SU-DHL-6 (cell line): ENCODE data around the gene FAM120B.

Experiments
- H2AFZ ChIP-seq: fragments of 200-600 bp; sonication (generic); 2 replicates; pipeline ENCODE4 v1.6.1; 2014; ENCODE audit warnings: low read depth, mild to moderate bottlenecking, moderate library complexity, mixed read lengths, antibody characterized with exemption, low read length; ENCODE audit not compliant: severe bottlenecking
- H3F3A ChIP-seq: fragments of 200-600 bp; shearing (Covaris generic); 2 replicates; pipeline ENCODE4 v1.6.0; 2016; ENCODE audit warnings: antibody characterized with exemption, mild to moderate bottlenecking; ENCODE audit not compliant: insufficient read depth
- H3K27ac ChIP-seq: fragments of 200-600 bp; sonication (generic); 2 replicates; pipeline ENCODE4 v1.5.1; 2016; ENCODE audit warnings: low read depth, mild to moderate bottlenecking, low read length, moderate library complexity, mixed read lengths
- H3K27me3 ChIP-seq: fragments of 200-600 bp; sonication (generic), shearing (Covaris generic); 2 replicates; pipeline ENCODE4 v1.6.0; 2014; ENCODE audit warnings: mild to moderate bottlenecking, low read length
- H3K36me3 ChIP-seq: fragments of 200-600 bp; sonication (generic); 2 replicates; pipeline ENCODE4 v1.6.1; 2014; ENCODE audit warnings: mild to moderate bottlenecking, low read length, mixed read lengths
- H3K4me2 ChIP-seq: fragments of 300-600, 200-600 bp; shearing (Covaris generic), sonication (generic); 2 replicates; pipeline ENCODE4 v1.6.0; 2014; ENCODE audit warnings: low read length, low read depth, mild to moderate bottlenecking; ENCODE audit not compliant: poor library complexity, severe bottlenecking
- H3K4me3 ChIP-seq: fragments of 200-600 bp; sonication (generic); 2 replicates; pipeline ENCODE4 v1.5.1; 2014; ENCODE audit warnings: antibody characterized with exemption, low read length, mild to moderate bottlenecking, mixed read lengths; ENCODE audit not compliant: insufficient read depth, poor library complexity, severe bottlenecking
- H3K79me2 ChIP-seq: fragments of 200-600 bp; sonication (generic); 2 replicates; pipeline ENCODE4 v1.6.1; 2014; ENCODE audit warnings: mild to moderate bottlenecking, low read length, moderate library complexity; ENCODE audit not compliant: insufficient read depth
- H3K9ac ChIP-seq: fragments of 200-600 bp; sonication (generic); 2 replicates; pipeline ENCODE4 v1.7.0; 2014; ENCODE audit warnings: mild to moderate bottlenecking, low read length
- H3K9me2 ChIP-seq: fragments of 200-600 bp; sonication (generic); replicated peaks from 2 replicates; pipeline ENCODE4 v1.6.1; 2014; ENCODE audit warnings: low read length; ENCODE audit not compliant: insufficient read depth
- H3K9me3 ChIP-seq: fragments of 200-600 bp; sonication (generic); 2 replicates; pipeline ENCODE4 v1.6.1; 2014; ENCODE audit warnings: low read length, mixed read lengths; ENCODE audit not compliant: insufficient read depth
- H4K20me1 ChIP-seq: fragments of 200-600 bp; sonication (generic); 2 replicates; pipeline ENCODE4 v1.6.1; 2014; ENCODE audit warnings: low read depth, mild to moderate bottlenecking, antibody characterized with exemption, low read length, moderate library complexity, mixed read lengths
- CTCF ChIP-seq: fragments of 200-600 bp; sonication (generic); IDR thresholded peaks from one replicate; pipeline ENCODE4 v1.5.1; 2017; ENCODE audit warnings: antibody characterized with exemption, mild to moderate bottlenecking, low read length, moderate library complexity; ENCODE audit not compliant: insufficient read depth, poor library complexity, severe bottlenecking
- EZH2phosphoT487 ChIP-seq: fragments of 200-600 bp; sonication (generic), shearing (Covaris generic); conservative IDR thresholded peaks from 2 replicates; pipeline ENCODE4 v1.6.1; 2018; ENCODE audit warnings: mild to moderate bottlenecking, antibody characterized with exemption, low read length, moderate library complexity, mixed read lengths

Gene FAM120B

GRCh38 chr6:170313716-170314295 lies 7.2 kb downstream of the FAM120B start:
- H3K27me3 ChIP-seq: no peaks in the 10 kb centered on the region
- no peaks in the 10 kb centered on the region for H3K9me2 ChIP-seq
- no peaks in the 10 kb centered on the region for H3F3A ChIP-seq
- no peak overlapping the region for H3K4me3 ChIP-seq
- H2AFZ ChIP-seq: no peak overlapping the region
- no peak for TF ChIP-seq CTCF
- TF ChIP-seq EZH2phosphoT487: no peak
- H3K9ac ChIP-seq: no peak overlapping the region
- H3K27ac ChIP-seq: no peak overlapping the region
- H3K9me3 ChIP-seq: no peaks in the 10 kb centered on the region
- 0 out of 2 replicates have a peak, but pooled peaks cover 3% of the 10 kb centered on the region for H3K36me3 ChIP-seq
- peaks cover 67% of the 10 kb centered on the region for H3K79me2 ChIP-seq
- H3K4me2 ChIP-seq: no peak overlapping the region
- H4K20me1 ChIP-seq: peaks cover 11% of the 10 kb centered on the region; the same call in 1 of the 2 replicates

- no peaks in the 10 kb centered on the region for H3K27me3 ChIP-seq
- H3F3A ChIP-seq: no peaks in the 10 kb centered on the region
- H3K36me3 ChIP-seq: no peaks in the 10 kb centered on the region
- H3K79me2 ChIP-seq: peaks cover 57% of the 10 kb centered on the region
- 0 out of 2 replicates have a peak, but pooled peaks cover 6% of the 10 kb centered on the region for H4K20me1 ChIP-seq
- H3K9ac ChIP-seq: no peak overlapping the region
- no peak overlapping the region for H3K27ac ChIP-seq
- H3K4me3 ChIP-seq: no peak overlapping the region
- H2AFZ ChIP-seq: no peak overlapping the region
- H3K9me2 ChIP-seq: no peaks in the 10 kb centered on the region
- H3K4me2 ChIP-seq: no peak overlapping the region
- no peaks in the 10 kb centered on the region for H3K9me3 ChIP-seq
- no peak for TF ChIP-seq CTCF
- TF ChIP-seq EZH2phosphoT487: no peak
Measured at GRCh38 chr6:170314983-170315382, 8.4 kb downstream of the FAM120B start.

GRCh38 chr6:170316071-170316470 lies 9.5 kb downstream of the FAM120B start:
- Histone ChIP-seq H3K9me3 (no peaks in the 10 kb centered on the region), H3K79me2 (peaks cover 46% of the 10 kb centered on the region), H3K9me2 (no peaks in the 10 kb centered on the region), H3F3A (no peaks in the 10 kb centered on the region), H3K27ac (no peak overlapping the region), H4K20me1 (0 out of 2 replicates have a peak, but pooled peaks cover 6% of the 10 kb centered on the region), H2AFZ (no peak overlapping the region), H3K9ac (no peak overlapping the region), H3K4me3 (no peak overlapping the region), H3K27me3 (no peaks in the 10 kb centered on the region), H3K36me3 (no peaks in the 10 kb centered on the region), H3K4me2 (no peak overlapping the region)
- no peak for TF ChIP-seq EZH2phosphoT487
- TF ChIP-seq CTCF: no peak
